Keratinocyte (primary cell): Measurements from ENCODE around the gene MEOX1.

Source experiments
- CTCF ChIP-seq, 3 experiments: IDR thresholded peaks in 1 of 3; conservative IDR thresholded peaks in 1 of 3; optimal IDR thresholded peaks in 1 of 3; 2 replicates in 2 of 3; 3 replicates in 1 of 3; pipeline versions ENCODE3 to v1.5.1; 2011; ENCODE audit warnings: low read length in 3 of 3, mild to moderate bottlenecking in 3 of 3, moderate library complexity in 2 of 3, control low read depth in 1 of 3, inconsistent platforms in 1 of 3; ENCODE audit not compliant: insufficient read depth in 2 of 3; ENCODE audit errors: extremely low read depth in 1 of 3
- EZH2 ChIP-seq: IDR thresholded peaks from one replicate; pipeline ENCODE4 v1.6.1; 2012; ENCODE audit warnings: inconsistent platforms, mild to moderate bottlenecking, low read length, moderate library complexity

- no peak for TF ChIP-seq CTCF (optimal IDR thresholded peaks at IDR 0.05 in 1 of 3, IDR thresholded peaks at IDR 0.05 in 1 of 3, conservative IDR thresholded peaks at IDR 0.05 in 1 of 3; ENCODE audit: extremely low read depth in 1 of 3, insufficient read depth in 2 of 3, low read length in 3 of 3)
- TF ChIP-seq EZH2 = no peak
Observed at GRCh38 chr17:43645450-43645764, 16.3 kb downstream of the MEOX1 start.
